Hepatocyte (in vitro differentiated cells): ENCODE data around the gene CCM2. TPM values are rescaled to one million over a fixed set of nuclear protein-coding genes. Genes with fewer than 3 reads are reported as not detected.

ENCODE experiments used
- DNase-seq: peaks from one replicate; pipeline ENCODE4 v3.0.0-alpha.2; 2016; ENCODE audit warnings: low spot score
- H2AFZ ChIP-seq: fragments of 200-600 bp; sonication (generic); 2 replicates; pipeline ENCODE4 v1.6.0; 2016; ENCODE audit warnings: antibody characterized with exemption, mild to moderate bottlenecking
- H3K27ac ChIP-seq: fragments of 200-600 bp; sonication (generic); 2 replicates; pipeline ENCODE4 v1.5.1; 2016; ENCODE audit warnings: mild to moderate bottlenecking
- H3K27me3 ChIP-seq: fragments of 200-600 bp; sonication (generic); 2 replicates; pipeline ENCODE4 v1.6.1; 2016
- H3K36me3 ChIP-seq: fragments of 200-600 bp; sonication (generic); replicated peaks from 2 replicates; pipeline ENCODE4 v1.5.1; 2016; ENCODE audit warnings: low read depth; ENCODE audit not compliant: insufficient read depth
- H3K4me1 ChIP-seq: fragments of 200-600 bp; sonication (generic); 2 replicates; pipeline ENCODE4 v1.5.1; 2016; ENCODE audit warnings: mild to moderate bottlenecking, moderate library complexity; ENCODE audit not compliant: insufficient read depth
- H3K4me2 ChIP-seq: fragments of 200-600 bp; sonication (generic); 2 replicates; pipeline ENCODE4 v1.6.0; 2016
- H3K4me3 ChIP-seq: fragments of 200-600 bp; sonication (generic); 2 replicates; pipeline ENCODE4 v1.5.1; 2016; ENCODE audit warnings: mild to moderate bottlenecking
- H3K79me2 ChIP-seq: fragments of 200-600 bp; sonication (generic); 2 replicates; pipeline ENCODE4 v1.6.0; 2017; ENCODE audit warnings: mild to moderate bottlenecking
- H3K9me2 ChIP-seq: fragments of 200-600 bp; sonication (generic); replicated peaks from 2 replicates; pipeline ENCODE4 v1.6.0; 2017; ENCODE audit warnings: mild to moderate bottlenecking; ENCODE audit not compliant: insufficient read depth
- H3K9me3 ChIP-seq: fragments of 200-600 bp; sonication (generic); 2 replicates; pipeline ENCODE4 v1.5.1; 2016; ENCODE audit warnings: low read depth, mild to moderate bottlenecking
- H4K20me1 ChIP-seq: fragments of 200-600 bp; sonication (generic); 2 replicates; pipeline ENCODE4 v1.6.0; 2016; ENCODE audit warnings: mild to moderate bottlenecking; ENCODE audit not compliant: insufficient read depth, poor library complexity, severe bottlenecking
- CTCF ChIP-seq: fragments of 200-600 bp; sonication (generic); IDR thresholded peaks from 2 replicates; pipeline ENCODE4 v1.5.1; 2016; ENCODE audit warnings: antibody characterized with exemption, mild to moderate bottlenecking; ENCODE audit not compliant: poor library complexity
- EZH2 ChIP-seq: fragments of 200-600 bp; sonication (generic); IDR thresholded peaks from 2 replicates; pipeline ENCODE4 v1.6.1; 2016; ENCODE audit warnings: antibody characterized with exemption, mild to moderate bottlenecking, borderline replicate concordance
- EZH2phosphoT487 ChIP-seq: fragments of 200-600 bp; sonication (generic); IDR thresholded peaks from one replicate; pipeline ENCODE4 v1.6.1; 2018; ENCODE audit warnings: antibody characterized with exemption, mild to moderate bottlenecking, low read depth, moderate library complexity; ENCODE audit not compliant: unreplicated experiment, severe bottlenecking
- WGBS: methylation state at CpG from one replicate; pipeline ENCODE4 v1.1.6; 2016; ENCODE audit warnings: low lambda C conversion rate; ENCODE audit errors: missing lambda C conversion rate; 5-methylcytosine and 5-hydroxymethylcytosine counted together
- polyA plus RNA-seq: library from polyadenylated mRNA; unstranded; fragments of >200 nt; fragmentation: Nextera tagmentation; extraction: Ambion mirVana; gene quantifications from 2 replicates; pipeline ENCODE4 v1.2.1, GENCODE V29; 2016
- total RNA-seq: library from RNA; depleted of rRNA; stranded (reverse); fragments of >200 nt; gene quantifications from 2 replicates; pipeline ENCODE4 v1.2.3, GENCODE V29; 2014

The CCM2 gene
- total and polyA plus RNA-seq, 2 experiments from 2014 or later: 32.2 to 57.1 TPM

- Histone ChIP-seq H3K9me2 (no peaks in the 10 kb centered on the region), H3K4me2 (no peak overlapping the region), H3K27me3 (no peaks in the 10 kb centered on the region), H3K4me1 (no peaks in the 10 kb centered on the region), H3K9me3 (no peaks in the 10 kb centered on the region), H4K20me1 (no peaks in the 10 kb centered on the region), H3K27ac (no peak overlapping the region), H3K4me3 (no peak overlapping the region), H3K36me3 (no peaks in the 10 kb centered on the region), H2AFZ (no peak overlapping the region), H3K79me2 (no peaks in the 10 kb centered on the region)
- WGBS: 90% methylated on average over 5 of the region's 8 CpGs
- TF ChIP-seq CTCF (no peak), EZH2 (no peak), EZH2phosphoT487 (no peak)
- DNase-seq: no peak
Measured at GRCh38 chr7:44977304-44977958, 22.6 kb upstream of the CCM2 start.

- no peak for DNase-seq
- Histone ChIP-seq H3K4me3 (no peak overlapping the region), H3K9me3 (no peaks in the 10 kb centered on the region), H3K9me2 (no peaks in the 10 kb centered on the region), H3K79me2 (no peaks in the 10 kb centered on the region), H3K4me2 (no peak overlapping the region), H3K27me3 (no peaks in the 10 kb centered on the region), H3K27ac (no peak overlapping the region), H3K36me3 (no peaks in the 10 kb centered on the region), H4K20me1 (no peaks in the 10 kb centered on the region), H2AFZ (no peak overlapping the region), H3K4me1 (no peaks in the 10 kb centered on the region)
- TF ChIP-seq CTCF: no peak
- no peak for TF ChIP-seq EZH2phosphoT487
- TF ChIP-seq EZH2: no peak
- WGBS: 91% methylated on average over 6 of the region's 6 CpGs
Measured at GRCh38 chr7:44977959-44978335, 22.1 kb upstream of the CCM2 start.

- H3K9me3 ChIP-seq: no peaks in the 10 kb centered on the region
- no peaks in the 10 kb centered on the region for H4K20me1 ChIP-seq
- no peaks in the 10 kb centered on the region for H3K27me3 ChIP-seq
- H3K4me1 ChIP-seq: no peaks in the 10 kb centered on the region
- TF ChIP-seq EZH2phosphoT487 (no peak), EZH2 (no peak), CTCF (no peak)
- H3K4me2 ChIP-seq: no peak within 1 kb of the TSS
- no peaks in the 10 kb centered on the region for H3K9me2 ChIP-seq
- H3K36me3 ChIP-seq: no peaks in the 10 kb centered on the region
- H3K4me3 ChIP-seq: no peak within 1 kb of the TSS
- no peak within 1 kb of the TSS for H2AFZ ChIP-seq
- WGBS: 87% methylated on average over 22 of the region's 24 CpGs
- no peaks in the 10 kb centered on the region for H3K79me2 ChIP-seq
- H3K27ac ChIP-seq: no peak within 1 kb of the TSS
- DNase-seq: no peak
Measured at GRCh38 chr7:44978511-44979366, 21.3 kb upstream of the CCM2 start, which contains the start of gene MYO1G. MYO1G (minus strand) TSS chr7:44979015; CDS start chr7:44978961, 54 bp downstream.
